A549 (cell line): Measurements from ENCODE around the gene MCM3AP.

Experiments used
- CHD4 ChIP-seq: fragments of 200-600 bp; sonication (generic); IDR thresholded peaks from 2 replicates; pipeline ENCODE4 v1.6.1; 2016; ENCODE audit warnings: antibody characterized with exemption, mild to moderate bottlenecking, borderline replicate concordance
- CTCF ChIP-seq: fragments of >200 bp; sonication (Bioruptor Twin); formaldehyde crosslinking; IDR thresholded peaks from 3 replicates; pipeline ENCODE4 v1.5.1; 2016
- KDM1A ChIP-seq: fragments of 200-600 bp; sonication (generic); IDR thresholded peaks from 2 replicates; pipeline ENCODE4 v1.6.1; 2016; ENCODE audit warnings: low read depth, mild to moderate bottlenecking
- POLR2A ChIP-seq: IDR thresholded peaks from 2 replicates; pipeline ENCODE4 v1.6.1; 2012; ENCODE audit warnings: mild to moderate bottlenecking, low read length
- RNF2 ChIP-seq: fragments of 200-600 bp; sonication (generic); IDR thresholded peaks from 2 replicates; pipeline ENCODE4 v1.6.1; 2016; ENCODE audit warnings: low read depth, mild to moderate bottlenecking, antibody characterized with exemption, moderate library complexity, borderline replicate concordance

- TF ChIP-seq KDM1A (no peak), POLR2A (no peak), RNF2 (no peak), CTCF (no peak), CHD4 (no peak)
Observed at GRCh38 chr21:46206163-46207005, 79.0 kb downstream of the MCM3AP start.
